ENCODE measurements around the gene TEX22.

TEX22 gene

GRCh38 chr14:105455766-105456660 lies 57.7 kb downstream of the TEX22 start:
- no peak for DNase-seq (ENCODE audit: low read depth in 3 of 3, low spot score in 1 of 3)

GRCh38 chr14:105456736-105457617 lies 58.6 kb downstream of the TEX22 start:
- DNase-seq (ENCODE audit: low read depth in 3 of 3, low spot score in 1 of 3) = no peak

- DNase-seq (ENCODE audit: low read depth in 3 of 3, low spot score in 1 of 3) = no peak
Observed at GRCh38 chr14:105458010-105458409, 59.7 kb downstream of the TEX22 start.

- no peak for DNase-seq (ENCODE audit: low read depth in 3 of 3, low spot score in 1 of 3)
Observed at GRCh38 chr14:105458571-105458970, 60.2 kb downstream of the TEX22 start.

DNA sequence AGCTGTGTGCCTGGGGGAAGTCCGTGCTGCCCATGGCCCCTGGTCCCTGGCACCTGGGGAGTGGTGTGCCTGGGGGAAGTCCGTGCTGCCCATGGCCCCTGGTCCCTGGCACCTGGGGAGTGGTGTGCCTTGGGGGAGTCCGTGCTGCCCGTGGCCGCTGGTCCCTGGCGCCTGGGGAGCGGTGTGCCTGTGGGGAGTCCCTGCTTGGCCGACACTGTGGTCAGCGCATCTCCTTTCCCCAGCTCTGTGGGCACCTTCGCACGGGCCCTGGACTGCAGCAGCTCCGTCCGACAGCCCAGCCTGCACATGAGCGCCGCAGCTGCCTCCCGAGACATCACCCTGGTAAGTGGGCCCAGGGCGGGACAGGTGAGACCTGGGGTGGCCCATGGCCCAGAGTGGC lies 61.8 kb downstream of the TEX22 start:
- no peak for DNase-seq (ENCODE audit: low read depth in 3 of 3, low spot score in 1 of 3)

DNA sequence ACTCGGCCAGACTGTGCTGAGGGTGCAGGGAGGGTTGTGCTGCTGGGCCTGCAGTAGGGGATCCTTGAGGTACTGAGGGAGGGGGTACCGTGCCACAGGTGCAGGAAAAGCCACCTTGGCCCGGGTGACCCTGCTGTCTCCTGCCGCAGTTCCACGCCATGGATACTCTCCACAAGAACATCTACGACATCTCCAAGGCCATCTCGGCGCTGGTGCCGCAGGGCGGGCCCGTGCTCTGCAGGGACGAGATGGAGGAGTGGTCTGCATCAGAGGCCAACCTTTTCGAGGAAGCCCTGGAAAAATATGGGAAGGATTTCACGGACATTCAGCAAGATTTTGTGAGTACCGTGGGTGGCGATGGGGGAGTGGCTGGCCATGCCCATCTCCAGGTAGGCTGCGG lies 62.3 kb downstream of the TEX22 start:
- DNase-seq (ENCODE audit: low read depth in 3 of 3, low spot score in 1 of 3) = no peak

GRCh38 chr14:105461903-105462302 lies 63.6 kb downstream of the TEX22 start:
- no peak for DNase-seq (ENCODE audit: low read depth in 3 of 3, low spot score in 1 of 3)

Measured in stimulated activated CD4-positive, alpha-beta T cell treated with anti-CD3 and anti-CD28 coated beads, TNF-alpha, amount 100 ng/mL, for 1 hour (primary cell).